Measurements from ENCODE around the gene GRK5. TPM values are rescaled to one million over a fixed set of nuclear protein-coding genes. Genes with fewer than 3 reads are reported as not detected.

GRK5 gene
- total and polyA plus RNA-seq, 12 donors = 9.3 to 96.4 (median 21.5) TPM

DNA sequence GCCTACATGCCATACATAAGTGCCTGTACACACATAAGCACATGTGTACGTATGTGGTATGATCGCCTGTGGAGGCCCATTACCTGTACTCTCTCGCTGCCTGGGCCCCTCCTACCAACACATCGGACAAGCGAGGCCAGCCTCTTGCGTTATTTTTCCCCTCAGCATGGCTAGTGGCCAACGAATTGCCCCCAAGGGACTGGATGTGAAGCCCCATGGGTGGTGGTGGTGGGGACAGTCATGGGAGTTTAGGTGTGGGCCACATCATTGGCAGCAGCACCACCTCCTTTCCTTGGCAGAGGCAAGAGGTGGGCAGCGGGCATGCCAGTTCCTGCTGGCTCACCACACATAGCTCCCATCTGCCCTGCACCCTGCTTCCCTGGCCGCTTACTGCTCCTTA, 10.0 kb downstream of the GRK5 start:
- TF ChIP-seq POLR2A (IDR thresholded peaks at IDR 0.05) = no peak
- TF ChIP-seq, protein P1, sequence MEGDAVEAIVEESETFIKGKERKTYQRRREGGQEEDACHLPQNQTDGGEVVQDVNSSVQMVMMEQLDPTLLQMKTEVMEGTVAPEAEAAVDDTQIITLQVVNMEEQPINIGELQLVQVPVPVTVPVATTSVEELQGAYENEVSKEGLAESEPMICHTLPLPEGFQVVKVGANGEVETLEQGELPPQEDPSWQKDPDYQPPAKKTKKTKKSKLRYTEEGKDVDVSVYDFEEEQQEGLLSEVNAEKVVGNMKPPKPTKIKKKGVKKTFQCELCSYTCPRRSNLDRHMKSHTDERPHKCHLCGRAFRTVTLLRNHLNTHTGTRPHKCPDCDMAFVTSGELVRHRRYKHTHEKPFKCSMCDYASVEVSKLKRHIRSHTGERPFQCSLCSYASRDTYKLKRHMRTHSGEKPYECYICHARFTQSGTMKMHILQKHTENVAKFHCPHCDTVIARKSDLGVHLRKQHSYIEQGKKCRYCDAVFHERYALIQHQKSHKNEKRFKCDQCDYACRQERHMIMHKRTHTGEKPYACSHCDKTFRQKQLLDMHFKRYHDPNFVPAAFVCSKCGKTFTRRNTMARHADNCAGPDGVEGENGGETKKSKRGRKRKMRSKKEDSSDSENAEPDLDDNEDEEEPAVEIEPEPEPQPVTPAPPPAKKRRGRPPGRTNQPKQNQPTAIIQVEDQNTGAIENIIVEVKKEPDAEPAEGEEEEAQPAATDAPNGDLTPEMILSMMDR (IDR thresholded peaks at IDR 0.05) = no peak
- no peaks in the 10 kb centered on the region for H3K27me3 ChIP-seq
- no peak for DNase-seq
- no peaks in the 10 kb centered on the region for H3K9me3 ChIP-seq (replicated peaks in 1 of 3)
- H3K4me1 ChIP-seq (replicated peaks in 1 of 2) = peaks cover 26 to 60% of the 10 kb centered on the region in 2 donors
- H3K4me3 ChIP-seq = no peak overlapping the region
- intact Hi-C loops (cut with DNase I) = no loop called here
- H3K27ac ChIP-seq = peak overlapping the region in 2 of 5 donors; percentile 4 to 67
- WGBS, 4 donors = 94 to 96% (median 96%) methylated on average over 9 of the region's 9 CpGs
- H3K36me3 ChIP-seq (replicated peaks in 1 of 2) = no peaks in the 10 kb centered on the region

DNA sequence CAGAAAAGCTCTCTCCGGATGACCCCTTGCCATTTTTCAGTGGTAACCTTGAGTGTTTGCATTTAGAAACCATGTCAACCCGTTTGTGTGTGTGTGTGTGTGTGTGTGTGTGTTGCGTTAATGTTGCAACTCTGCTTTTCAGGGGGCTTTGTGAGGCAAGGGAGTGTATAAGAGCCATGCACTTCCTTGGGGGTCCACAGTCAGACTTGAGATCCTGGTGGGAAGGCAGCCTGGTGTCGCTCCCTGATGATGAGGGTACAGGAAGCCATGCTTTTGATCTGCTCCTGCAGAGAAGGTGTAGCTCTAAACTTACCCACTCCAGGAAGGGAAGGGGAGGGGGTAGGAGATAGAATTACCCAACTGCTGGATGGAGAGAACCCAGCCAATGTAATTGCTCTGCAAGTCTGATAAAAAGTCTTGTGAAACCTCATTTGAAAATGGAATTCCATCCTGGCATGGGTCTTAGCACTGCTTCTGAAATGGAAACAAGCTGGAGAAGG, 10.7 kb downstream of the GRK5 start:
- H3K27me3 ChIP-seq = no peaks in the 10 kb centered on the region
- DNase-seq = peak in 4 of 7 donors; percentile 42 to 71 (median 54)
- TF ChIP-seq POLR2A (IDR thresholded peaks at IDR 0.05) = no peak
- TF ChIP-seq, protein P1 (IDR thresholded peaks at IDR 0.05) = no peak
- peaks cover 33 to 60% of the 10 kb centered on the region in 2 donors for H3K4me1 ChIP-seq (replicated peaks in 1 of 2)
- intact Hi-C loops (cut with DNase I) = no loop called here
- peak overlapping the region in 3 of 5 donors; percentile 4 to 67 (median 12) for H3K27ac ChIP-seq
- no peaks in the 10 kb centered on the region for H3K36me3 ChIP-seq (replicated peaks in 1 of 2)
- no peak overlapping the region for H3K4me3 ChIP-seq
- WGBS, 4 donors = 60 to 66% (median 63%) methylated on average over 3 to 4 of the region's 4 CpGs
- H3K9me3 ChIP-seq (replicated peaks in 1 of 3) = no peaks in the 10 kb centered on the region

DNA sequence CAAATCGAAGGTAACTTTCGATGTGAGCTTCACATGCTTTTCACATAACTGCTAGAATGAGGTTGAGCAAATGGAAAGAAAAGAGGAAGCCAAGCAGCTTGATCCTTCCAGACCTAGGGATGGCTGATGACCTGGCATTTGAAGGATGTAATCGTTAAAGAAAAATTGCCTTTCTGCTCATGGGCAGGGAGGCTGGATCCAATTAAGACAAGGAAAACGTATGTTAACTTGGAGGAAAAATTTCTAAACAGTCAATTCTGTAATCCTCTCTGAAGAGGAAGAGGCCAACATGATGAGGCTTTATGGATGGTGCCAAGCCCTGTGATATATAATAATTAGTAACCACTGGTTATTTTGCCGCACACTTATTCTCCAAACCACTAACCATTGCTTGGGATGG, 12.5 kb downstream of the GRK5 start:
- Histone ChIP-seq H3K36me3 (replicated peaks in 1 of 2) (no peaks in the 10 kb centered on the region), H3K4me1 (replicated peaks in 1 of 2) (peaks cover 34 to 72% of the 10 kb centered on the region in 2 donors), H3K9me3 (replicated peaks in 1 of 3) (no peaks in the 10 kb centered on the region), H3K4me3 (no peak overlapping the region), H3K27ac (peak overlapping the region in 2 of 5 donors; percentile 11 to 35), H3K27me3 (no peaks in the 10 kb centered on the region)
- no peak for TF ChIP-seq POLR2A (IDR thresholded peaks at IDR 0.05)
- TF ChIP-seq, protein P1 (IDR thresholded peaks at IDR 0.05) = no peak
- 76 to 87% (median 84%) methylated on average over 5 of the region's 5 CpGs for WGBS, 4 donors
- intact Hi-C loops (cut with DNase I) = no loop called here
- no peak for DNase-seq

GRCh38 chr10:119221201-119221600, 13.8 kb downstream of the GRK5 start:
- intact Hi-C loops (cut with DNase I) = no loop called here
- WGBS, 4 donors = 79 to 88% (median 83%) methylated on average over 4 of the region's 4 CpGs
- H3K4me1 ChIP-seq (replicated peaks in 1 of 2) = peaks cover 30 to 65% of the 10 kb centered on the region in 2 donors
- H3K4me3 ChIP-seq = no peak overlapping the region
- no peaks in the 10 kb centered on the region for H3K9me3 ChIP-seq (replicated peaks in 1 of 3)
- no peaks in the 10 kb centered on the region for H3K36me3 ChIP-seq (replicated peaks in 1 of 2)
- DNase-seq = no peak
- H3K27me3 ChIP-seq = no peaks in the 10 kb centered on the region
- TF ChIP-seq, protein P1 (IDR thresholded peaks at IDR 0.05) = no peak
- TF ChIP-seq POLR2A (IDR thresholded peaks at IDR 0.05) = no peak
- H3K27ac ChIP-seq = peak overlapping the region in 2 of 5 donors; percentile 31 to 67
